ENCODE data around the gene LAD1.

Gene LAD1

GRCh38 chr1:201341377-201341776 is 57.7 kb downstream of the LAD1 start:
- Histone ChIP-seq H3K27me3 (ENCODE audit: insufficient read depth, poor library complexity, severe bottlenecking) (peaks cover 3% of the 10 kb centered on the region), H3K4me3 (replicated peaks; ENCODE audit: insufficient read depth, low read length) (no peak overlapping the region), H3K27ac (replicated peaks) (no peak overlapping the region)
- no peak for DNase-seq (ENCODE audit: low read depth in 1 of 2, low spot score in 1 of 2)
- no peak for TF ChIP-seq GABPA (IDR thresholded peaks at IDR 0.05; ENCODE audit: low read depth)
- TF ChIP-seq SPI1 (IDR thresholded peaks at IDR 0.05; ENCODE audit: borderline replicate concordance, low read depth), result no peak
- TF ChIP-seq, protein P1, sequence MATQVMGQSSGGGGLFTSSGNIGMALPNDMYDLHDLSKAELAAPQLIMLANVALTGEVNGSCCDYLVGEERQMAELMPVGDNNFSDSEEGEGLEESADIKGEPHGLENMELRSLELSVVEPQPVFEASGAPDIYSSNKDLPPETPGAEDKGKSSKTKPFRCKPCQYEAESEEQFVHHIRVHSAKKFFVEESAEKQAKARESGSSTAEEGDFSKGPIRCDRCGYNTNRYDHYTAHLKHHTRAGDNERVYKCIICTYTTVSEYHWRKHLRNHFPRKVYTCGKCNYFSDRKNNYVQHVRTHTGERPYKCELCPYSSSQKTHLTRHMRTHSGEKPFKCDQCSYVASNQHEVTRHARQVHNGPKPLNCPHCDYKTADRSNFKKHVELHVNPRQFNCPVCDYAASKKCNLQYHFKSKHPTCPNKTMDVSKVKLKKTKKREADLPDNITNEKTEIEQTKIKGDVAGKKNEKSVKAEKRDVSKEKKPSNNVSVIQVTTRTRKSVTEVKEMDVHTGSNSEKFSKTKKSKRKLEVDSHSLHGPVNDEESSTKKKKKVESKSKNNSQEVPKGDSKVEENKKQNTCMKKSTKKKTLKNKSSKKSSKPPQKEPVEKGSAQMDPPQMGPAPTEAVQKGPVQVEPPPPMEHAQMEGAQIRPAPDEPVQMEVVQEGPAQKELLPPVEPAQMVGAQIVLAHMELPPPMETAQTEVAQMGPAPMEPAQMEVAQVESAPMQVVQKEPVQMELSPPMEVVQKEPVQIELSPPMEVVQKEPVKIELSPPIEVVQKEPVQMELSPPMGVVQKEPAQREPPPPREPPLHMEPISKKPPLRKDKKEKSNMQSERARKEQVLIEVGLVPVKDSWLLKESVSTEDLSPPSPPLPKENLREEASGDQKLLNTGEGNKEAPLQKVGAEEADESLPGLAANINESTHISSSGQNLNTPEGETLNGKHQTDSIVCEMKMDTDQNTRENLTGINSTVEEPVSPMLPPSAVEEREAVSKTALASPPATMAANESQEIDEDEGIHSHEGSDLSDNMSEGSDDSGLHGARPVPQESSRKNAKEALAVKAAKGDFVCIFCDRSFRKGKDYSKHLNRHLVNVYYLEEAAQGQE (IDR thresholded peaks at IDR 0.05; ENCODE audit: insufficient replicate concordance, low read depth), result no peak
- TF ChIP-seq, protein P2, sequence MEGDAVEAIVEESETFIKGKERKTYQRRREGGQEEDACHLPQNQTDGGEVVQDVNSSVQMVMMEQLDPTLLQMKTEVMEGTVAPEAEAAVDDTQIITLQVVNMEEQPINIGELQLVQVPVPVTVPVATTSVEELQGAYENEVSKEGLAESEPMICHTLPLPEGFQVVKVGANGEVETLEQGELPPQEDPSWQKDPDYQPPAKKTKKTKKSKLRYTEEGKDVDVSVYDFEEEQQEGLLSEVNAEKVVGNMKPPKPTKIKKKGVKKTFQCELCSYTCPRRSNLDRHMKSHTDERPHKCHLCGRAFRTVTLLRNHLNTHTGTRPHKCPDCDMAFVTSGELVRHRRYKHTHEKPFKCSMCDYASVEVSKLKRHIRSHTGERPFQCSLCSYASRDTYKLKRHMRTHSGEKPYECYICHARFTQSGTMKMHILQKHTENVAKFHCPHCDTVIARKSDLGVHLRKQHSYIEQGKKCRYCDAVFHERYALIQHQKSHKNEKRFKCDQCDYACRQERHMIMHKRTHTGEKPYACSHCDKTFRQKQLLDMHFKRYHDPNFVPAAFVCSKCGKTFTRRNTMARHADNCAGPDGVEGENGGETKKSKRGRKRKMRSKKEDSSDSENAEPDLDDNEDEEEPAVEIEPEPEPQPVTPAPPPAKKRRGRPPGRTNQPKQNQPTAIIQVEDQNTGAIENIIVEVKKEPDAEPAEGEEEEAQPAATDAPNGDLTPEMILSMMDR (IDR thresholded peaks at IDR 0.05; ENCODE audit: insufficient read depth, low read length), result no peak
- no peak for TF ChIP-seq POLR2AphosphoS5 (IDR thresholded peaks at IDR 0.05; ENCODE audit: low read depth)

- no peak overlapping the region for H3K4me3 ChIP-seq (replicated peaks; ENCODE audit: insufficient read depth, low read length)
- no peak for DNase-seq (ENCODE audit: low read depth in 1 of 2, low spot score in 1 of 2)
- TF ChIP-seq, protein P1 (IDR thresholded peaks at IDR 0.05; ENCODE audit: insufficient replicate concordance, low read depth), result no peak
- TF ChIP-seq, protein P2 (IDR thresholded peaks at IDR 0.05; ENCODE audit: insufficient read depth, low read length), result no peak
- TF ChIP-seq GABPA (IDR thresholded peaks at IDR 0.05; ENCODE audit: low read depth) (no peak), SPI1 (IDR thresholded peaks at IDR 0.05; ENCODE audit: borderline replicate concordance, low read depth) (no peak), POLR2AphosphoS5 (IDR thresholded peaks at IDR 0.05; ENCODE audit: low read depth) (no peak)
- H3K27me3 ChIP-seq (ENCODE audit: insufficient read depth, poor library complexity, severe bottlenecking), result no peaks in the 10 kb centered on the region
- no peak overlapping the region for H3K27ac ChIP-seq (replicated peaks)
Measured at GRCh38 chr1:201336711-201337450, 62.2 kb downstream of the LAD1 start.

DNA sequence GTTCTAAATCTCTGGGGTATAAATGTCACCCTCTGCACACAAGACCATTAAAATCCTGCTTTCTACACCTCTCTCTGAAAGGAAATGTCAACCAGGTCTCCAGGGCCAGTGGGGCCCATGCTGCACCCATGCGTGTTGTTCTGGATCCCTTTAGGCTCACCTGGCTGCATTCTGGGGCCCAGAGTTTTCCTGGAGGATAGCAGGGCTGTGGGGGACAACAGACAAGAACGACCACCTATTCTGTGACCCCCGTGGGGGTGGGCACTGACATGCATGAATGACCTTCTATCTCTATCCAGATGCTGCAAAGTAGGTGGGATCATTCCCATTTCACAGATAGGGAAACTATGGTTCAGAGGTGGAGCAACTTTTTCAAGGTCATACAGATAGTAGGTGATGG is 63.2 kb downstream of the LAD1 start:
- no peak for TF ChIP-seq SPI1 (IDR thresholded peaks at IDR 0.05; ENCODE audit: borderline replicate concordance, low read depth)
- TF ChIP-seq, protein P1 (IDR thresholded peaks at IDR 0.05; ENCODE audit: insufficient replicate concordance, low read depth), result no peak
- no peak for TF ChIP-seq POLR2AphosphoS5 (IDR thresholded peaks at IDR 0.05; ENCODE audit: low read depth)
- Histone ChIP-seq H3K4me3 (replicated peaks; ENCODE audit: insufficient read depth, low read length) (no peak overlapping the region), H3K27ac (replicated peaks) (no peak overlapping the region), H3K27me3 (ENCODE audit: insufficient read depth, poor library complexity, severe bottlenecking) (no peaks in the 10 kb centered on the region)
- DNase-seq (ENCODE audit: low read depth in 1 of 2, low spot score in 1 of 2), result no peak
